GM21737 (cell line): ENCODE data around the gene HOXD1.

Experiments
- ATAC-seq: cut with Tn5 transposase; IDR thresholded peaks from one replicate; pipeline ENCODE4 v1.9.1; 2021; ENCODE audit warnings: mild to moderate bottlenecking, moderate library complexity; ENCODE audit not compliant: unreplicated experiment

HOXD1 gene

GRCh38 chr2:176152350-176153181 is 35.9 kb upstream of the HOXD1 start:
- ATAC-seq, result no peak

- no peak for ATAC-seq
These were observed 33.8 kb upstream of the HOXD1 start for GRCh38 chr2:176154576-176155252.

- ATAC-seq, result no peak
These were observed 33.0 kb upstream of the HOXD1 start for GRCh38 chr2:176155356-176156044.

- ATAC-seq, result no peak
These were observed 32.1 kb upstream of the HOXD1 start for GRCh38 chr2:176156301-176156806.

GRCh38 chr2:176156807-176157498 is 31.5 kb upstream of the HOXD1 start, which contains the start of gene HOXD3:
Gene HOXD3, plus strand, starts transcription at chr2:176157307. Its CDS starts 11,808 bp downstream, at chr2:176169115.
- ATAC-seq, result no peak

GRCh38 chr2:176157499-176158185 is 30.8 kb upstream of the HOXD1 start:
- ATAC-seq, result no peak

GRCh38 chr2:176158186-176158591 is 30.3 kb upstream of the HOXD1 start:
- no peak for ATAC-seq

- ATAC-seq, result no peak
These were observed 29.4 kb upstream of the HOXD1 start for GRCh38 chr2:176158855-176159662.

- ATAC-seq, result no peak
These were observed 28.7 kb upstream of the HOXD1 start for GRCh38 chr2:176159663-176160250.

GRCh38 chr2:176160251-176160985 is 28.1 kb upstream of the HOXD1 start:
- ATAC-seq, result no peak

- no peak for ATAC-seq
These were observed 27.3 kb upstream of the HOXD1 start for GRCh38 chr2:176160986-176161824.

GRCh38 chr2:176161825-176162626 is 26.4 kb upstream of the HOXD1 start:
- no peak for ATAC-seq

- no peak for ATAC-seq
These were observed 25.4 kb upstream of the HOXD1 start for GRCh38 chr2:176162911-176163671.

GRCh38 chr2:176163672-176164056 is 24.8 kb upstream of the HOXD1 start:
- no peak for ATAC-seq

- no peak for ATAC-seq
These were observed 24.3 kb upstream of the HOXD1 start for GRCh38 chr2:176164201-176164600.
